AG09319 (cell line): ENCODE data around the gene ILDR2.

ENCODE experiments used
- DNase-seq: peaks from one replicate; pipeline ENCODE4 v3.0.0-alpha.2; 2010; ENCODE audit warnings: low read depth; ENCODE audit errors: extremely low read depth
- CTCF ChIP-seq: IDR thresholded peaks from 2 replicates; pipeline ENCODE4 v1.5.1; 2011; ENCODE audit warnings: low read depth, mild to moderate bottlenecking, inconsistent platforms, low read length, moderate library complexity

ILDR2 gene

DNA sequence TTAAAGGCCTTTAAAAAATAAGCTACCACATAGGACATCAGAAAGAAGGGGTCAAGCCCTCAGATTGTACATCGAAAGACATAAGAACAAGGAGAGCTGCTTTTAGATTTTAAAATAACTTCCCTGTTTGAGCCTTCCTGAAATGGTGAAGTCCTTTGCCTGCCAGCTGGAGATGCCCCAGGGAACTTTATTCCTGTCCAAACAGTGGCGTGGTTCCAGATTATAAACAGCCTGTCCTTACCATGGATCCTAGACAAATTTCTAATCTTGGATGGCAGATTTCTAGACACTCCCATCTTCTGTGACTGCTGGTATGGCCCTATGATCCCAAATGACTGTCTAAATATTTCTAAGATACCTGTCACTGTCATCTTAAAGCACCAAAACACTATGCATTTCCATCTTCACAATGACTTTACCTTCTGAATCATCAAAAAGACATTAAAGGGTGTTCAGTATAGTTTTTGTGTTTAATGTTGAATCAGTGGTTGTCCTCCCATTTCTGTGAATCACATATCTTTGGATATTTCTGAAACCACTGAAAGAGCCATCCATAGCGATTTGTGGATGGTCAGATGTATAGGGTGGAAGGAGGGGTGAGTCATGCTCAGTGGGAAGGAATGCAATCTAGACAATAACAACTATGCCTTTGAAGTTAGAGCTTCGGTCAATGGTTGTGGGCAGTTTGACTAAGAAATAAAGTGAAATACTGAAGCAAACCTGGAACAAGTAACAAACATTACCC lies 23.2 kb downstream of the ILDR2 start:
- TF ChIP-seq CTCF = no peak

GRCh38 chr1:166951050-166951449 lies 24.3 kb downstream of the ILDR2 start:
- no peak for TF ChIP-seq CTCF
- DNase-seq = no peak

More for the DNA sequence above, 23.2 kb downstream of the ILDR2 start:
- DNase-seq = no peak

GRCh38 chr1:166950156-166950555 lies 25.2 kb downstream of the ILDR2 start:
- no peak for TF ChIP-seq CTCF
- no peak for DNase-seq

- no peak for TF ChIP-seq CTCF
- no peak for DNase-seq
These were observed 26.4 kb downstream of the ILDR2 start for GRCh38 chr1:166948856-166949350.

DNA sequence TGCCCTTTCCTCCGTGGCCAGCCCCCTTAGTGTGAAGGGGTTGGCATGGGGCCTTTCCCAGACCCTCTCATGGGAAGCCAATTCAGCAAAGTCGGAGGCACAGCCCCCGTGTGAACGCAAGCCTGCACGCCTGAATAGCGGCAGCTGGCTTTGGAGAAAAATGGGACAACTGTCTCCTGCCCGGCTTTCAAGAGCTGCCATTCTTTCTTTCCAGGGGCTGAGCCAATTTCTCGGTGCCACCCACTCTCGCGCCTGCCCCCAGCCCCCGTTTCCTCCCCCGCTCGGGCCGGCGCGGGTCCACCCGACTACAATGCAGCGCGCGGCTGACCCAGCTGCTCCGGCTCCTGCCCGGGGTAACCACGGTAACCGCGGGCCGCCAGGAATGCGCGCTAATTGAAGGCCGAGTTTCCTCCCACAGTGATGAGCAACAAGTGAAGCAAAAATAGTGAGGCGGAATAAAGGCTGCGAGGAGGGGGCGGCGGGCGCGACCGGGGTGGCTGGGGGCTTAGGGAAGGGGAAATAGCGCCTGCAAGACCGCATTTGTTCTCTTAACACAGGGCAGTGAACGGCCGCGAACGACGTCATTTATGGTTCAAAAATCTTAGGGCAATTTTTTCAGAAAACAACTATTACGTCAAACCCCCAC lies 27.8 kb downstream of the ILDR2 start:
- no peak for DNase-seq

DNA sequence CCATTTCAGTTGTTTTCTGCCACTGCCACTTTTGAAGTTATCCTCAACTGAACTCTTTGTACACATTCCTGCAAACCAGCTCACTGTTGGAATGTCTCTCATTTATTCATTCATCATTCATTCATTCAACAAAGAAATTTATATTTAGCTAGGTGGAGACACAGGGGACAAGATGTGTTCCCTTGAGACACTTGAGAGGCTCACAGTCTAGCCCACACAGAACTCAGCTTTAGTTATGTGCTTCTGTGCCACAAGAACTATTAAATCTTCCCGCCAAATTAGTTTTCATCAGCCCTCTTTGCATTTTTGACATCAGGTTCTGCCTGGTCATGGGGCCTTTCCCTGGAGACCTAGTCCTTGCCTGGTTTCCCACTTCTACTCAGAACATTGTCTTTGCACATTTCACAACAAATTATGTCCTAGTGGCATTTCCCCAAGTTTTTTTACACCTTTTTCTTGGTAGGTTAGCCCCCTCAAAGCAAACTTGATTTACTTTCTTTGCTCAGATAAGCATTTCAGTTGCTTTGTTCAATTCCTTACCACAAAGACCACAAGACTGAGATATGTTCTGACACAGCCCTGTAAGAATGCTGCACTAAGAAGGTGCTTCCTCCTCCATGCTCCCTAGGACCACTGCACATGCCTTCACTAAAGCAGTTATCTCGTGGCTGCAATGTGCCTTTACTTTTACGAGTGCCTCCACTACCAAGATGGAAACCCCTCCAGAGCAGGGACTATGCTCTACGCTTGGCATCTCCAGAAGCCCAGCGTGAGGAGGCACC lies 31.0 kb downstream of the ILDR2 start:
- no peak for DNase-seq
- TF ChIP-seq CTCF = no peak

More for the DNA sequence above, 27.8 kb downstream of the ILDR2 start:
- TF ChIP-seq CTCF = no peak
